H1 (cell line): Measurements from ENCODE around the gene CAPZA3. TPM values are rescaled to one million over a fixed set of nuclear protein-coding genes. Genes with fewer than 3 reads are reported as not detected.

Source experiments
- CTCF ChIA-PET: fragments of 300-600 bp; sonication (Branson Sonifier 250); formaldehyde crosslinking; loops from one replicate; lab custom pipeline; 2021; ENCODE audit not compliant: partially characterized antibody; lab: Charles Lee
- POLR2A ChIA-PET: fragments of 300-600 bp; sonication (Branson Sonifier 250); formaldehyde crosslinking; loops from one replicate; lab custom pipeline; 2021; ENCODE audit warnings: inconsistent platforms; ENCODE audit not compliant: partially characterized antibody; lab: Charles Lee
- DNase-seq, 2 experiments: peaks; one replicate each; pipeline versions ENCODE4 v3.0.0 to v3.0.0-alpha.2; 2010 to 2022; ENCODE audit warnings: low spot score in 2 of 2, low read depth in 1 of 2, mixed read lengths in 1 of 2
- FAIRE-seq: peaks from 2 replicates; lab custom pipeline; 2011; peaks lifted over from hg19 to GRCh38; lab: Jason Lieb, UNC
- H2AFZ ChIP-seq: 2 replicates; pipeline ENCODE4 v1.8.1; 2012; ENCODE audit warnings: low read length, inconsistent platforms
- H2AK5ac ChIP-seq: 2 replicates; pipeline ENCODE4 v1.6.1; 2013; ENCODE audit warnings: low read depth, low read length
- H2BK120ac ChIP-seq: replicated peaks from 2 replicates; pipeline ENCODE3; 2013; ENCODE audit warnings: low read depth, low read length, inconsistent platforms
- H2BK12ac ChIP-seq: 2 replicates; pipeline ENCODE4 v1.6.1; 2013; ENCODE audit warnings: low read depth, low read length
- H2BK15ac ChIP-seq: 2 replicates; pipeline ENCODE4 v1.6.1; 2013; ENCODE audit warnings: low read length
- H2BK20ac ChIP-seq: 2 replicates; pipeline ENCODE4 v1.6.1; 2013; ENCODE audit warnings: low read length
- H2BK5ac ChIP-seq: 2 replicates; pipeline ENCODE4 v1.6.1; 2013; ENCODE audit warnings: low read depth, low read length
- H3K14ac ChIP-seq: 2 replicates; pipeline ENCODE4 v1.6.1; 2013; ENCODE audit warnings: inconsistent platforms; ENCODE audit not compliant: insufficient read length
- H3K18ac ChIP-seq: 2 replicates; pipeline ENCODE4 v1.6.1; 2013; ENCODE audit warnings: low read length; ENCODE audit errors: extremely low read depth
- H3K23ac ChIP-seq: 2 replicates; pipeline ENCODE4 v1.6.1; 2013; ENCODE audit warnings: inconsistent platforms; ENCODE audit not compliant: insufficient read length
- H3K23me2 ChIP-seq: 2 replicates; pipeline ENCODE4 v1.6.1; 2013; ENCODE audit warnings: low read depth, low read length
- H3K27ac ChIP-seq: 2 replicates; pipeline ENCODE4 v1.6.1; 2011; ENCODE audit warnings: low read depth, low read length, inconsistent platforms
- H3K27me3 ChIP-seq, 4 experiments: replicated peaks in 1 of 4; 1 replicate in 1 of 4; 2 replicates in 3 of 4; pipeline versions ENCODE4 v1.6.1 to v1.8.1; 2011 to 2013; ENCODE audit warnings: low read length in 3 of 4, mild to moderate bottlenecking in 3 of 4, inconsistent platforms in 2 of 4, mixed read lengths in 2 of 4, moderate library complexity in 1 of 4; ENCODE audit not compliant: control insufficient read depth in 3 of 4, insufficient read depth in 3 of 4; ENCODE audit errors: extremely low read depth in 1 of 4
- H3K36me3 ChIP-seq, 4 experiments: 2 replicates each; pipeline versions ENCODE4 v1.6.1 to v1.8.1; 2011 to 2013; ENCODE audit warnings: mild to moderate bottlenecking in 4 of 4, low read length in 3 of 4, moderate library complexity in 2 of 4, control low read depth in 1 of 4, inconsistent platforms in 1 of 4; ENCODE audit not compliant: insufficient read depth in 4 of 4, control insufficient read depth in 2 of 4
- H3K4ac ChIP-seq: replicated peaks from 2 replicates; pipeline ENCODE3; 2013; ENCODE audit warnings: low read length, low read depth, mixed read lengths, inconsistent platforms; ENCODE audit not compliant: insufficient read length
- H3K4me1 ChIP-seq, 4 experiments: replicated peaks in 1 of 4; 1 replicate in 1 of 4; 2 replicates in 3 of 4; pipeline versions ENCODE4 v1.6.1 to v1.8.1; 2011 to 2013; ENCODE audit warnings: low read length in 3 of 4, inconsistent platforms in 2 of 4, mixed read lengths in 1 of 4; ENCODE audit not compliant: insufficient read depth in 4 of 4, control insufficient read depth in 3 of 4
- H3K4me2 ChIP-seq, 2 experiments: 2 replicates each; pipeline versions ENCODE4 v1.6.1 to v1.8.1; 2011 to 2013; ENCODE audit warnings: low read depth in 2 of 2, low read length in 2 of 2, control low read depth in 1 of 2, inconsistent platforms in 1 of 2, mild to moderate bottlenecking in 1 of 2; ENCODE audit not compliant: insufficient read depth in 1 of 2
- H3K4me3 ChIP-seq, 4 experiments: fragments of 200-600, 300-600 bp in 1 of 4; sonication (generic), shearing (Covaris generic), sonication (Bioruptor Twin) in 1 of 4; 2 replicates each; pipeline versions ENCODE4 v1.5.1 to v1.8.1; 2011 to 2016; ENCODE audit warnings: low read length in 4 of 4, low read depth in 3 of 4, control low read depth in 2 of 4, inconsistent platforms in 2 of 4, mild to moderate bottlenecking in 2 of 4, mixed read lengths in 1 of 4, moderate library complexity in 1 of 4; ENCODE audit not compliant: insufficient read depth in 2 of 4; ENCODE audit errors: extremely low read depth in 1 of 4
- H3K56ac ChIP-seq: replicated peaks from 2 replicates; pipeline ENCODE3; 2013; ENCODE audit warnings: low read depth, mild to moderate bottlenecking, mixed read lengths, low read length, inconsistent platforms; ENCODE audit not compliant: insufficient read length
- H3K79me1 ChIP-seq: 2 replicates; pipeline ENCODE4 v1.6.1; 2013; ENCODE audit warnings: low read depth, low read length, control low read depth
- H3K79me2 ChIP-seq, 2 experiments: 2 replicates each; pipeline versions ENCODE4 v1.6.1 to v1.8.1; 2012 to 2013; ENCODE audit warnings: low read length in 2 of 2, mild to moderate bottlenecking in 2 of 2, inconsistent platforms in 1 of 2; ENCODE audit not compliant: insufficient read depth in 2 of 2, control insufficient read depth in 1 of 2
- H3K9ac ChIP-seq, 4 experiments: replicated peaks in 1 of 4; 1 replicate in 1 of 4; 2 replicates in 3 of 4; pipeline versions ENCODE4 v1.6.1 to v1.8.1; 2011 to 2013; ENCODE audit warnings: low read depth in 3 of 4, low read length in 3 of 4, control low read depth in 2 of 4, mild to moderate bottlenecking in 2 of 4, moderate library complexity in 2 of 4, inconsistent platforms in 1 of 4; ENCODE audit errors: extremely low read depth in 1 of 4
- H3K9me3 ChIP-seq, 2 experiments: 2 replicates each; pipeline versions ENCODE4 v1.6.1 to v1.8.1; 2012 to 2013; ENCODE audit warnings: mild to moderate bottlenecking in 2 of 2, moderate library complexity in 2 of 2, control low read depth in 1 of 2, inconsistent platforms in 1 of 2, low read depth in 1 of 2, low read length in 1 of 2, mixed read lengths in 1 of 2; ENCODE audit not compliant: insufficient read depth in 2 of 2
- H4K20me1 ChIP-seq, 2 experiments: replicated peaks in 1 of 2; 2 replicates each; pipeline versions ENCODE3 to v1.8.1; 2011 to 2013; ENCODE audit warnings: inconsistent platforms in 2 of 2, low read length in 2 of 2, mild to moderate bottlenecking in 1 of 2; ENCODE audit not compliant: insufficient read depth in 2 of 2, control insufficient read depth in 1 of 2
- H4K5ac ChIP-seq: 2 replicates; pipeline ENCODE4 v1.6.1; 2013; ENCODE audit warnings: low read length, low read depth, mixed read lengths, inconsistent platforms; ENCODE audit not compliant: insufficient read length
- H4K8ac ChIP-seq: 2 replicates; pipeline ENCODE4 v1.8.0; 2013; ENCODE audit warnings: mild to moderate bottlenecking, moderate library complexity, low read length, inconsistent platforms; ENCODE audit not compliant: insufficient read depth; ENCODE audit errors: extremely low read depth
- H4K91ac ChIP-seq: replicated peaks from 2 replicates; pipeline ENCODE3; 2013; ENCODE audit warnings: low read length, mixed read lengths, inconsistent platforms; ENCODE audit not compliant: insufficient read length
- CBX8 ChIP-seq: fragments of 300-800, 300-1000 bp; sonication (generic); IDR thresholded peaks from 2 replicates; pipeline ENCODE4 v1.7.1; 2016; ENCODE audit warnings: low read depth, low read length, borderline replicate concordance
- EP300 ChIP-seq, 2 experiments: IDR thresholded peaks; 1 replicate in 1 of 2; 2 replicates in 1 of 2; pipeline ENCODE4 v1.6.1; 2011 to 2012; ENCODE audit warnings: low read depth in 2 of 2, low read length in 2 of 2, mild to moderate bottlenecking in 2 of 2, borderline replicate concordance in 1 of 2, inconsistent platforms in 1 of 2, moderate library complexity in 1 of 2
- HDAC6 ChIP-seq: IDR thresholded peaks from one replicate; pipeline ENCODE4 v1.7.1; 2012; ENCODE audit warnings: low read depth, mild to moderate bottlenecking, inconsistent platforms, low read length, moderate library complexity
- WGBS, 2 experiments: shearing (Covaris generic) in 1 of 2; methylation state at CpG; one replicate each; pipeline versions ENCODE4 v1.1.6 to v1.1.7; 2013 to 2015; ENCODE audit warnings: low lambda C conversion rate in 2 of 2, mixed read lengths in 2 of 2, inconsistent platforms in 1 of 2, low coverage in 1 of 2, missing lambda C conversion rate in 1 of 2; ENCODE audit not compliant: insufficient replicate concordance in 2 of 2, insufficient coverage in 1 of 2, insufficient read length in 1 of 2; ENCODE audit errors: extremely low coverage in 1 of 2, missing lambda C conversion rate in 1 of 2; 5-methylcytosine and 5-hydroxymethylcytosine counted together
- polyA plus RNA-seq, 7 experiments: library from polyadenylated mRNA; depleted of rRNA in 3 of 7; stranded (reverse) in 5 of 7; unstranded in 2 of 7; fragments of >200 nt in 5 of 7; fragments of 200-250 nt in 2 of 7; gene quantifications; 1 replicate in 5 of 7; 2 replicates in 1 of 7; 4 replicates in 1 of 7; pipeline versions ENCODE4 v1.2.1 to v1.2.3, GENCODE V29; 2011 to 2013; ENCODE audit warnings: missing spikeins in 2 of 7, mixed read lengths in 2 of 7
- total RNA-seq: library from RNA; stranded (reverse); fragmentation: NEBNext Ultra II Directional; extraction: Animal tissue kit (Norgen Biotek cat#: 25700); gene quantifications from 2 replicates; pipeline ENCODE4 v1.2.1, GENCODE V29; 2021

The CAPZA3 gene
- total and polyA plus RNA-seq, 2 of the 8 experiments (the other 6 are each of a cell fraction or from before 2014, with no cell fraction given): not detected

- H3K79me1 ChIP-seq: no peaks in the 10 kb centered on the region
- H4K5ac ChIP-seq: no peak overlapping the region
- H3K23me2 ChIP-seq: no peaks in the 10 kb centered on the region
- H3K4ac ChIP-seq: no peak overlapping the region
- no peak overlapping the region for H2BK20ac ChIP-seq
- no peaks in the 10 kb centered on the region for H4K20me1 ChIP-seq
- DNase-seq: no peak
- no peaks in the 10 kb centered on the region for H3K4me1 ChIP-seq
- H3K18ac ChIP-seq: no peak overlapping the region
- H4K8ac ChIP-seq: no peak overlapping the region
- TF ChIP-seq CBX8 (no peak), EP300 (IDR thresholded peaks at IDR 0.05; ENCODE audit: borderline replicate concordance in 1 of 2, low read depth in 2 of 2, low read length in 2 of 2) (no peak), HDAC6 (no peak)
- no peak overlapping the region for H3K27ac ChIP-seq
- H3K4me2 ChIP-seq: no peak overlapping the region
- H3K27me3 ChIP-seq: no peaks in the 10 kb centered on the region
- no peak overlapping the region for H2BK5ac ChIP-seq
- POLR2A ChIA-PET: no interaction called here
- no peak overlapping the region for H3K14ac ChIP-seq
- no peak overlapping the region for H2AFZ ChIP-seq
- H2AK5ac ChIP-seq: no peak overlapping the region
- no peak overlapping the region for H4K91ac ChIP-seq
- H3K9me3 ChIP-seq: no peaks in the 10 kb centered on the region
- H3K36me3 ChIP-seq: no peaks in the 10 kb centered on the region
- H3K56ac ChIP-seq: no peak overlapping the region
- no peak overlapping the region for H2BK120ac ChIP-seq
- no peak for FAIRE-seq
- H3K9ac ChIP-seq: no peak overlapping the region
- no peak overlapping the region for H2BK15ac ChIP-seq
- CTCF ChIA-PET: interaction anchor here (1.4 kb wide), 1 partner anchor 10 kb away, joined by 5 read pairs; no protein-coding TSS in a partner anchor
- H3K4me3 ChIP-seq: no peak overlapping the region
- no peaks in the 10 kb centered on the region for H3K79me2 ChIP-seq
- H2BK12ac ChIP-seq: no peak overlapping the region
- WGBS, 2 experiments: 92% methylated on average over 3 of the region's 3 CpGs; no CpG with 5 or more reads in 1 of the 2 experiments
- no peak overlapping the region for H3K23ac ChIP-seq
These were observed 48.1 kb upstream of the CAPZA3 start for GRCh38 chr12:18689771-18690170.
